Brain microvascular endothelial cell (primary cell): ENCODE data around the gene PASD1.
"Not testable (repeated sequence)": the region's sequence is repeated elsewhere in the genome, so short reads cannot be mapped to it uniquely, and the experiment has no call there.

Source experiments
- DNase-seq: peaks from one replicate; pipeline ENCODE4 v3.0.0-alpha.2; 2020
- H3K27ac ChIP-seq: fragments of 250-450 bp; sonication (Bioruptor Pico); 2 replicates; pipeline ENCODE4 v1.5.1; 2020; ENCODE audit warnings: mild to moderate bottlenecking, moderate library complexity
- H3K27me3 ChIP-seq: fragments of 250-450 bp; sonication (Bioruptor Pico); replicated peaks from 2 replicates; pipeline ENCODE4 v1.5.1; 2020; ENCODE audit warnings: mild to moderate bottlenecking
- H3K36me3 ChIP-seq: fragments of 250-450 bp; sonication (Bioruptor Pico); replicated peaks from 2 replicates; pipeline ENCODE4 v1.5.1; 2020; ENCODE audit warnings: mild to moderate bottlenecking
- H3K4me3 ChIP-seq: 2 replicates; pipeline ENCODE4 v1.5.1; 2011; ENCODE audit warnings: low read depth, mild to moderate bottlenecking, control low read depth, low read length, moderate library complexity
- CTCF ChIP-seq: IDR thresholded peaks from 2 replicates; pipeline ENCODE4 v1.5.1; 2011; ENCODE audit warnings: low read depth, mild to moderate bottlenecking, moderate library complexity, low read length, control low read depth, inconsistent platforms; ENCODE audit errors: missing control alignments
- in situ Hi-C: cut with HindIII; loops from 2 replicates; pipeline ENCODE4 v1.10.0; 2017; ENCODE audit warnings: low sequenced_read_pairs, low pct_ligation_motif_present

PASD1 gene

GRCh38 chrX:151563003-151563402 is 472 bp upstream of the PASD1 start:
- H3K27ac ChIP-seq, H3K4me3 ChIP-seq, DNase-seq, in situ Hi-C loops, H3K36me3 ChIP-seq, H3K27me3 ChIP-seq: not testable (repeated sequence)

GRCh38 chrX:151564035-151564434 is 560 bp downstream of the PASD1 start:
- DNase-seq: no peak
- no peak for TF ChIP-seq CTCF
- in situ Hi-C loops: no loop called here
- H3K4me3 ChIP-seq: no peak overlapping the region
- no peak overlapping the region for H3K27ac ChIP-seq
- no peaks in the 10 kb centered on the region for H3K36me3 ChIP-seq
- no peaks in the 10 kb centered on the region for H3K27me3 ChIP-seq

GRCh38 chrX:151566872-151567271 is 3.4 kb downstream of the PASD1 start:
- H3K27me3 ChIP-seq, H3K27ac ChIP-seq, H3K4me3 ChIP-seq, in situ Hi-C loops, DNase-seq, H3K36me3 ChIP-seq: not testable (repeated sequence)

GRCh38 chrX:151570561-151570960 is 7.1 kb downstream of the PASD1 start:
- no peak for TF ChIP-seq CTCF
- H3K27me3 ChIP-seq: no peaks in the 10 kb centered on the region
- no peaks in the 10 kb centered on the region for H3K36me3 ChIP-seq
- no peak overlapping the region for H3K27ac ChIP-seq
- in situ Hi-C loops: no loop called here
- DNase-seq: no peak
- H3K4me3 ChIP-seq: no peak overlapping the region

GRCh38 chrX:151593384-151593783 is 29.9 kb downstream of the PASD1 start:
- H3K27me3 ChIP-seq, H3K4me3 ChIP-seq, DNase-seq, H3K27ac ChIP-seq, in situ Hi-C loops, H3K36me3 ChIP-seq: not testable (repeated sequence)

- Histone ChIP-seq H3K4me3 (no peak overlapping the region), H3K27me3 (no peaks in the 10 kb centered on the region), H3K36me3 (no peaks in the 10 kb centered on the region), H3K27ac (no peak overlapping the region)
- no peak for TF ChIP-seq CTCF
- in situ Hi-C loops: no loop called here
- DNase-seq: no peak
Observed at GRCh38 chrX:151596282-151596681, 32.8 kb downstream of the PASD1 start.

GRCh38 chrX:151604931-151605330 is 41.5 kb downstream of the PASD1 start:
- no peaks in the 10 kb centered on the region for H3K27me3 ChIP-seq
- DNase-seq: no peak
- no peak overlapping the region for H3K27ac ChIP-seq
- in situ Hi-C loops: no loop called here
- no peaks in the 10 kb centered on the region for H3K36me3 ChIP-seq
- H3K4me3 ChIP-seq: no peak overlapping the region
- TF ChIP-seq CTCF: no peak
